PC-9 (cell line): ENCODE data around the gene PCNT. TPM values are rescaled to one million over a fixed set of nuclear protein-coding genes. Genes with fewer than 3 reads are reported as not detected.

Experiments used
- BruUV-seq: library from RNA; stranded (reverse); fragments of 400-500 nt; replicated peaks from 2 replicates; lab custom pipeline; 2021; lab: Mats Ljungman, UMichigan
- CTCF ChIA-PET: fragments of 300-600 bp; sonication (Branson Sonifier 250); formaldehyde crosslinking; loops from one replicate; lab custom pipeline; 2022; ENCODE audit warnings: antibody characterized with exemption; lab: Charles Lee
- POLR2A ChIA-PET: fragments of 300-600 bp; sonication (Branson Sonifier 250); formaldehyde crosslinking; loops from one replicate; lab custom pipeline; 2022; ENCODE audit warnings: antibody characterized with exemption; ENCODE audit not compliant: unreplicated experiment; lab: Charles Lee
- DNase-seq, 2 experiments: peaks; one replicate each; pipeline versions ENCODE4 v3.0.0 to v3.0.0-alpha.2; 2015 to 2022; ENCODE audit warnings: mixed read lengths in 1 of 2
- H2AFZ ChIP-seq: fragments of 200-600 bp; sonication (generic); 2 replicates; pipeline ENCODE4 v1.8.1; 2017; ENCODE audit warnings: antibody characterized with exemption
- H3F3A ChIP-seq: fragments of 200-600 bp; sonication (generic); 2 replicates; pipeline ENCODE4 v1.8.1; 2017; ENCODE audit warnings: antibody characterized with exemption, mild to moderate bottlenecking, low read depth; ENCODE audit not compliant: insufficient read depth
- H3K27ac ChIP-seq: fragments of 200-600 bp; sonication (generic); 2 replicates; pipeline ENCODE4 v1.6.1; 2016; ENCODE audit warnings: mixed run types
- H3K27me3 ChIP-seq: fragments of 200-600 bp; sonication (generic); 2 replicates; pipeline ENCODE4 v1.6.1; 2016; ENCODE audit warnings: low read depth, mixed run types; ENCODE audit not compliant: insufficient read depth
- H3K36me3 ChIP-seq: fragments of 200-600 bp; sonication (generic); 2 replicates; pipeline ENCODE4 v1.6.1; 2016; ENCODE audit warnings: low read depth, mixed run types
- H3K4me1 ChIP-seq: fragments of 200-600 bp; sonication (generic); replicated peaks from 2 replicates; pipeline ENCODE4 v1.6.1; 2016; ENCODE audit warnings: mixed run types; ENCODE audit not compliant: insufficient read depth
- H3K4me2 ChIP-seq: fragments of 200-600 bp; sonication (generic); 2 replicates; pipeline ENCODE4 v1.6.1; 2017; ENCODE audit warnings: mixed run types
- H3K4me3 ChIP-seq: fragments of 200-600 bp; sonication (generic); 2 replicates; pipeline ENCODE4 v1.6.1; 2016; ENCODE audit warnings: mixed run types
- H3K79me2 ChIP-seq: fragments of 200-600 bp; sonication (generic); 2 replicates; pipeline ENCODE4 v1.6.1; 2017; ENCODE audit warnings: low read depth, mixed run types
- H3K9me2 ChIP-seq: fragments of 200-600 bp; sonication (generic); 2 replicates; pipeline ENCODE4 v1.8.1; 2017; ENCODE audit warnings: mild to moderate bottlenecking; ENCODE audit not compliant: insufficient read depth
- H3K9me3 ChIP-seq: fragments of 200-600 bp; sonication (generic); 2 replicates; pipeline ENCODE4 v1.8.1; 2016; ENCODE audit warnings: low read depth; ENCODE audit not compliant: insufficient read depth
- H4K20me1 ChIP-seq: fragments of 200-600 bp; sonication (generic); 2 replicates; pipeline ENCODE4 v1.8.1; 2017; ENCODE audit not compliant: insufficient read depth
- EZH2 ChIP-seq: fragments of 200-600 bp; sonication (generic); IDR thresholded peaks from 2 replicates; pipeline ENCODE4 v1.8.0; 2017; ENCODE audit warnings: antibody characterized with exemption, low read depth
- intact Hi-C: fragments of 100-400 bp; cut with micrococcal nuclease; formaldehyde crosslinking; loops from one replicate; pipeline ENCODE4 v1.10.0; 2022; ENCODE audit not compliant: unreplicated experiment
- total RNA-seq: library from RNA; stranded (reverse); gene quantifications from 2 replicates; pipeline ENCODE4 v1.2.3, GENCODE V29; 2021
- TF ChIP-seq, protein P1 (sequence below): fragments of 200-600 bp; sonication (generic); conservative IDR thresholded peaks from 2 replicates; pipeline ENCODE4 v1.6.1; 2017; ENCODE audit warnings: mixed run types, antibody characterized with exemption, mild to moderate bottlenecking, moderate library complexity

Gene PCNT
- total RNA-seq, 1 experiment from 2014 or later: 33.4 TPM

DNA sequence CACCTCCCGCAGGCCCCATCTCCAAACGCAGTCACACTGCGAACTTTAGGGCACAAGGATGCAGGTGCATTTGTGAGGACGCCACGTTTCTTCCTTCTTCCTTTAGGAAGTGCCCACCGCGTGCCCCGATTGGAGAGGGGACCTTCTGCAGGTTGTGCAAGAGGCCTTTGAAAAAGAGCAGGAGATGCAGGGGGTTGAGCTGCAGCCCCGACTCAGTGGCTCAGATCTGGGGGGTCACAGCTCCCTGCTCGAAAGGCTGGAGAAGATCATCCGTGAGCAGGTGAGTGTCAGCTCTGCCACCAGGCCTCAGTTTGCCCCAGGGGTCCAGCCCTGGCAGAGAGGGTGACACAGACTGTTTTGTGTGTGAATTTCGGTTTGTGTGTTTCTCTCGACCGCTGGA, 103.6 kb downstream of the PCNT start:
- no peaks in the 10 kb centered on the region for H3K79me2 ChIP-seq
- H3K27ac ChIP-seq: no peak overlapping the region
- ChIA-PET CTCF (no interaction called here), POLR2A (no interaction called here)
- H3K4me2 ChIP-seq: no peak overlapping the region
- intact Hi-C loops: no loop called here
- no peaks in the 10 kb centered on the region for H3K4me1 ChIP-seq
- no peaks in the 10 kb centered on the region for H3K27me3 ChIP-seq
- no TSS peak for BruUV-seq
- no peaks in the 10 kb centered on the region for H3K36me3 ChIP-seq
- TF ChIP-seq, protein P1, sequence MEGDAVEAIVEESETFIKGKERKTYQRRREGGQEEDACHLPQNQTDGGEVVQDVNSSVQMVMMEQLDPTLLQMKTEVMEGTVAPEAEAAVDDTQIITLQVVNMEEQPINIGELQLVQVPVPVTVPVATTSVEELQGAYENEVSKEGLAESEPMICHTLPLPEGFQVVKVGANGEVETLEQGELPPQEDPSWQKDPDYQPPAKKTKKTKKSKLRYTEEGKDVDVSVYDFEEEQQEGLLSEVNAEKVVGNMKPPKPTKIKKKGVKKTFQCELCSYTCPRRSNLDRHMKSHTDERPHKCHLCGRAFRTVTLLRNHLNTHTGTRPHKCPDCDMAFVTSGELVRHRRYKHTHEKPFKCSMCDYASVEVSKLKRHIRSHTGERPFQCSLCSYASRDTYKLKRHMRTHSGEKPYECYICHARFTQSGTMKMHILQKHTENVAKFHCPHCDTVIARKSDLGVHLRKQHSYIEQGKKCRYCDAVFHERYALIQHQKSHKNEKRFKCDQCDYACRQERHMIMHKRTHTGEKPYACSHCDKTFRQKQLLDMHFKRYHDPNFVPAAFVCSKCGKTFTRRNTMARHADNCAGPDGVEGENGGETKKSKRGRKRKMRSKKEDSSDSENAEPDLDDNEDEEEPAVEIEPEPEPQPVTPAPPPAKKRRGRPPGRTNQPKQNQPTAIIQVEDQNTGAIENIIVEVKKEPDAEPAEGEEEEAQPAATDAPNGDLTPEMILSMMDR: no peak
- no peak for TF ChIP-seq EZH2
- no peak overlapping the region for H2AFZ ChIP-seq
- no peaks in the 10 kb centered on the region for H3F3A ChIP-seq
- no peak for DNase-seq
- H3K4me3 ChIP-seq: no peak overlapping the region
- no peaks in the 10 kb centered on the region for H3K9me3 ChIP-seq
- H4K20me1 ChIP-seq: no peaks in the 10 kb centered on the region
- H3K9me2 ChIP-seq: no peaks in the 10 kb centered on the region

DNA sequence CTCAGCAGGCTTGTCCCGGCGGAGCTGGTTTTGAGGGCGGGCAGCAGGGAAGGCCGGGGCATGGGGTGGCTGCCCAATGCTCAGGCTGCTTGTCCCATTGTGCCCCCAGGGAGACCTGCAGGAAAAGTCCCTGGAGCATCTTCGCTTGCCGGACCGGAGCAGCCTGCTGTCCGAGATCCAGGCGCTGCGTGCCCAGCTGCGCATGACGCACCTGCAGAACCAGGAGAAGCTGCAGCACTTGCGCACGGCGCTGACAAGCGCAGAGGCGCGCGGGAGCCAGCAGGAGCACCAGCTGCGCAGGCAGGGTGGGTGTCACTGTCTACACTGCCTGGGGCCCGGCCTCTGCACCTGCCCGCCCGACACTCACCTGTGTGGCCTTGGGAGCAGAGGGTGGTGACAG, 104.3 kb downstream of the PCNT start:
- no TSS peak for BruUV-seq
- intact Hi-C loops: no loop called here
- H3K4me3 ChIP-seq: no peak overlapping the region
- no peak overlapping the region for H3K27ac ChIP-seq
- H3K9me3 ChIP-seq: no peaks in the 10 kb centered on the region
- CTCF ChIA-PET: no interaction called here
- H3F3A ChIP-seq: no peaks in the 10 kb centered on the region
- H3K9me2 ChIP-seq: no peaks in the 10 kb centered on the region
- no peaks in the 10 kb centered on the region for H3K27me3 ChIP-seq
- no peak for TF ChIP-seq EZH2
- TF ChIP-seq, protein P1: no peak
- no peaks in the 10 kb centered on the region for H3K36me3 ChIP-seq
- H3K4me2 ChIP-seq: no peak overlapping the region
- POLR2A ChIA-PET: no interaction called here
- DNase-seq: no peak
- H3K4me1 ChIP-seq: no peaks in the 10 kb centered on the region
- no peaks in the 10 kb centered on the region for H4K20me1 ChIP-seq
- no peaks in the 10 kb centered on the region for H3K79me2 ChIP-seq
- H2AFZ ChIP-seq: no peak overlapping the region

DNA sequence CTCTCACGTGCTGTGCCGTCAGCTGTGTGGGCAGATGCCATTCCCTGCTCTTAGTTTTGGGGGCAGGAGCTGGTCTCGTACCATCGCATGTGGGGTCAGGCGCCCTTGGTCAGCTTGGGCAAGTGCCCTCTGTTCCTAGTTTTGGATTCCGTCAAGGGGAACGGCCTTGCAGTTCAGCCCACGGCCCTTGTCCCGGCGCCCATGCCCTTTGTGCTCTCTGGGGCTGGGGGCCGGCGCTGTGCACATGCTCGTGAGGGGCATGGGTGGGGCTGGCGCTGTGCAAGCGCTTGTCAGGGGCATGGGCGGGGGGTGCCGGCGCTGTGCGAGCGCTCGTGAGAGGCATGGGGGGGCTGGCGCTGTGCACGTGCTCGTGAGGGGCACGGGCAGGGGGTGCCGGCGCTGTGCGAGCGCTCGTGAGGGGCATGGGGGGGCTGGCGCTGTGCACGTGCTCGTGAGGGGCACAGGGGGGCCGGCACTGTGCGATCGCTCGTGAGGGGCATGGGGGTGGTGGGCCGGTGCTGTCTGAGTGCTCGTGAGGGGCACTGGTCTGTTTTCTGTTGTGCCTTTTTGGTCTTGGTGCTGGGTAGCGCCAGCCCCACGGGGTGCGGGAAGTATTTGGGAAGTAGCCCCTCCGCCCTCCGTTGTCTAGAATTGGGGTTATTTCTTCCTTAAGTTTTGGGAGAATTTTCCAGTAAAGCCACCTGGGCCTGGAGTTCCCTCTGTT, 105.2 kb downstream of the PCNT start:
- BruUV-seq: no TSS peak
- H3K27me3 ChIP-seq: no peaks in the 10 kb centered on the region
- H2AFZ ChIP-seq: no peak overlapping the region
- TF ChIP-seq, protein P1: no peak
- no peak for DNase-seq
- H3K4me2 ChIP-seq: no peak overlapping the region
- H3K27ac ChIP-seq: no peak overlapping the region
- H4K20me1 ChIP-seq: no peaks in the 10 kb centered on the region
- no peaks in the 10 kb centered on the region for H3K9me2 ChIP-seq
- CTCF ChIA-PET: no interaction called here
- H3K4me1 ChIP-seq: no peaks in the 10 kb centered on the region
- no peaks in the 10 kb centered on the region for H3K36me3 ChIP-seq
- H3K79me2 ChIP-seq: no peaks in the 10 kb centered on the region
- POLR2A ChIA-PET: interaction anchor here (0.6 kb wide), 1 partner anchor 1355 kb away, joined by 4 read pairs; the partner anchor contains the start of gene ADARB1
- H3K4me3 ChIP-seq: no peak overlapping the region
- no peaks in the 10 kb centered on the region for H3F3A ChIP-seq
- intact Hi-C loops: no loop called here
- no peaks in the 10 kb centered on the region for H3K9me3 ChIP-seq
